WTC11 (cell line): ENCODE measurements around the gene SCN3A. TPM values are rescaled to one million over a fixed set of nuclear protein-coding genes. Genes with fewer than 3 reads are reported as not detected.

ENCODE experiments used
- total RNA-seq: library from RNA; stranded (reverse); gene quantifications from 3 replicates; pipeline ENCODE4 v1.2.3, GENCODE V29; 2021

Gene SCN3A
- total RNA-seq, 1 experiment from 2014 or later = 0.04 TPM

Other genes with a start within 250 kb of the SCN3A start
- not detected in 3 replicates for gene SLC38A11, start 248.5 kb downstream of the SCN3A start, total RNA-seq
- gene SCN2A, start 35.4 kb upstream of the SCN3A start, total RNA-seq = 0.39 to 0.53 TPM (median 0.44 TPM) in 3 replicates